SU-DHL-6 (cell line): ENCODE data around the gene CSRNP3.

Source experiments
- H2AFZ ChIP-seq: fragments of 200-600 bp; sonication (generic); 2 replicates; pipeline ENCODE4 v1.6.1; 2014; ENCODE audit warnings: low read depth, mild to moderate bottlenecking, moderate library complexity, mixed read lengths, antibody characterized with exemption, low read length; ENCODE audit not compliant: severe bottlenecking
- H3F3A ChIP-seq: fragments of 200-600 bp; shearing (Covaris generic); 2 replicates; pipeline ENCODE4 v1.6.0; 2016; ENCODE audit warnings: antibody characterized with exemption, mild to moderate bottlenecking; ENCODE audit not compliant: insufficient read depth
- H3K27ac ChIP-seq: fragments of 200-600 bp; sonication (generic); 2 replicates; pipeline ENCODE4 v1.5.1; 2016; ENCODE audit warnings: low read depth, mild to moderate bottlenecking, low read length, moderate library complexity, mixed read lengths
- H3K27me3 ChIP-seq: fragments of 200-600 bp; sonication (generic), shearing (Covaris generic); 2 replicates; pipeline ENCODE4 v1.6.0; 2014; ENCODE audit warnings: mild to moderate bottlenecking, low read length
- H3K36me3 ChIP-seq: fragments of 200-600 bp; sonication (generic); 2 replicates; pipeline ENCODE4 v1.6.1; 2014; ENCODE audit warnings: mild to moderate bottlenecking, low read length, mixed read lengths
- H3K4me2 ChIP-seq: fragments of 300-600, 200-600 bp; shearing (Covaris generic), sonication (generic); 2 replicates; pipeline ENCODE4 v1.6.0; 2014; ENCODE audit warnings: low read length, low read depth, mild to moderate bottlenecking; ENCODE audit not compliant: poor library complexity, severe bottlenecking
- H3K4me3 ChIP-seq: fragments of 200-600 bp; sonication (generic); 2 replicates; pipeline ENCODE4 v1.5.1; 2014; ENCODE audit warnings: antibody characterized with exemption, low read length, mild to moderate bottlenecking, mixed read lengths; ENCODE audit not compliant: insufficient read depth, poor library complexity, severe bottlenecking
- H3K79me2 ChIP-seq: fragments of 200-600 bp; sonication (generic); 2 replicates; pipeline ENCODE4 v1.6.1; 2014; ENCODE audit warnings: mild to moderate bottlenecking, low read length, moderate library complexity; ENCODE audit not compliant: insufficient read depth
- H3K9ac ChIP-seq: fragments of 200-600 bp; sonication (generic); 2 replicates; pipeline ENCODE4 v1.7.0; 2014; ENCODE audit warnings: mild to moderate bottlenecking, low read length
- H3K9me2 ChIP-seq: fragments of 200-600 bp; sonication (generic); replicated peaks from 2 replicates; pipeline ENCODE4 v1.6.1; 2014; ENCODE audit warnings: low read length; ENCODE audit not compliant: insufficient read depth
- H3K9me3 ChIP-seq: fragments of 200-600 bp; sonication (generic); 2 replicates; pipeline ENCODE4 v1.6.1; 2014; ENCODE audit warnings: low read length, mixed read lengths; ENCODE audit not compliant: insufficient read depth
- H4K20me1 ChIP-seq: fragments of 200-600 bp; sonication (generic); 2 replicates; pipeline ENCODE4 v1.6.1; 2014; ENCODE audit warnings: low read depth, mild to moderate bottlenecking, antibody characterized with exemption, low read length, moderate library complexity, mixed read lengths
- EZH2phosphoT487 ChIP-seq: fragments of 200-600 bp; sonication (generic), shearing (Covaris generic); conservative IDR thresholded peaks from 2 replicates; pipeline ENCODE4 v1.6.1; 2018; ENCODE audit warnings: mild to moderate bottlenecking, antibody characterized with exemption, low read length, moderate library complexity, mixed read lengths
- TF ChIP-seq, protein P1 (sequence below): fragments of 200-600 bp; sonication (generic); IDR thresholded peaks from one replicate; pipeline ENCODE4 v1.5.1; 2017; ENCODE audit warnings: antibody characterized with exemption, mild to moderate bottlenecking, low read length, moderate library complexity; ENCODE audit not compliant: insufficient read depth, poor library complexity, severe bottlenecking

Gene CSRNP3

DNA sequence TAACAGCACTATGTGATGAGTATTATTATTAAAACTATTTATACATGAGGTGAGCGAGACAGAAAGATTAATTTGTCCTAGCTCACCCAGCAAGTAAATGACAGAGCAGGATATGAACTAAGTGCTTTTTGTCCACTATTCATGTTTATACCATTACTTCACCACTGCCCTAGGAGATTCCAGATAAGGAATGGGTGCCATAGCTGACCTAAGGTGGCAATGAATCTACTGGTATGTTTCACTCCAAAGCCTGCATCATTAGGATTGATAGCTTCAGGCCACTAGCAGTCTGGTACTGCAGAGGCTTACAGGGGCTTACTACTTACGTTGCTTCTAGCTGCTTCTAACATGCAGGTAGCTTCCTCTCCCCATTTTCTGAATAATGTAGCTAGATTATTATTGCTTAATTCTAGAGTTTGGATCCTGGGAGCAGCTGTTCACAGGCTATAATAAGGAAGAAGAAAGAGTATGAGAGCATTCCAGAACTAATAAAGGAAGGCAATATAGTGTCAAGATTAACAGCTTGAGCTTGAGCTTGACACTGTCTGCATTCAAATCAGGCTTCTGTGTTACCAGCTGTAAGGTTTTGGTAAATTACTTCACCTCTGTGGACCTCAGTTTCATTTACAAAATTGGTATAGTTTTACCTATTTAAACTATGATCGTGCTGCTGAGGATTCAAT lies 170.9 kb downstream of the CSRNP3 start:
- H3F3A ChIP-seq, result no peaks in the 10 kb centered on the region
- H4K20me1 ChIP-seq, result no peaks in the 10 kb centered on the region
- H2AFZ ChIP-seq, result no peak overlapping the region
- H3K4me2 ChIP-seq, result no peak overlapping the region
- no peak overlapping the region for H3K9ac ChIP-seq
- H3K4me3 ChIP-seq, result no peak overlapping the region
- no peaks in the 10 kb centered on the region for H3K9me2 ChIP-seq
- TF ChIP-seq EZH2phosphoT487, result no peak
- TF ChIP-seq, protein P1, sequence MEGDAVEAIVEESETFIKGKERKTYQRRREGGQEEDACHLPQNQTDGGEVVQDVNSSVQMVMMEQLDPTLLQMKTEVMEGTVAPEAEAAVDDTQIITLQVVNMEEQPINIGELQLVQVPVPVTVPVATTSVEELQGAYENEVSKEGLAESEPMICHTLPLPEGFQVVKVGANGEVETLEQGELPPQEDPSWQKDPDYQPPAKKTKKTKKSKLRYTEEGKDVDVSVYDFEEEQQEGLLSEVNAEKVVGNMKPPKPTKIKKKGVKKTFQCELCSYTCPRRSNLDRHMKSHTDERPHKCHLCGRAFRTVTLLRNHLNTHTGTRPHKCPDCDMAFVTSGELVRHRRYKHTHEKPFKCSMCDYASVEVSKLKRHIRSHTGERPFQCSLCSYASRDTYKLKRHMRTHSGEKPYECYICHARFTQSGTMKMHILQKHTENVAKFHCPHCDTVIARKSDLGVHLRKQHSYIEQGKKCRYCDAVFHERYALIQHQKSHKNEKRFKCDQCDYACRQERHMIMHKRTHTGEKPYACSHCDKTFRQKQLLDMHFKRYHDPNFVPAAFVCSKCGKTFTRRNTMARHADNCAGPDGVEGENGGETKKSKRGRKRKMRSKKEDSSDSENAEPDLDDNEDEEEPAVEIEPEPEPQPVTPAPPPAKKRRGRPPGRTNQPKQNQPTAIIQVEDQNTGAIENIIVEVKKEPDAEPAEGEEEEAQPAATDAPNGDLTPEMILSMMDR, result no peak
- no peaks in the 10 kb centered on the region for H3K9me3 ChIP-seq
- no peaks in the 10 kb centered on the region for H3K27me3 ChIP-seq
- no peak overlapping the region for H3K27ac ChIP-seq
- H3K36me3 ChIP-seq, result no peaks in the 10 kb centered on the region
- H3K79me2 ChIP-seq, result no peaks in the 10 kb centered on the region

DNA sequence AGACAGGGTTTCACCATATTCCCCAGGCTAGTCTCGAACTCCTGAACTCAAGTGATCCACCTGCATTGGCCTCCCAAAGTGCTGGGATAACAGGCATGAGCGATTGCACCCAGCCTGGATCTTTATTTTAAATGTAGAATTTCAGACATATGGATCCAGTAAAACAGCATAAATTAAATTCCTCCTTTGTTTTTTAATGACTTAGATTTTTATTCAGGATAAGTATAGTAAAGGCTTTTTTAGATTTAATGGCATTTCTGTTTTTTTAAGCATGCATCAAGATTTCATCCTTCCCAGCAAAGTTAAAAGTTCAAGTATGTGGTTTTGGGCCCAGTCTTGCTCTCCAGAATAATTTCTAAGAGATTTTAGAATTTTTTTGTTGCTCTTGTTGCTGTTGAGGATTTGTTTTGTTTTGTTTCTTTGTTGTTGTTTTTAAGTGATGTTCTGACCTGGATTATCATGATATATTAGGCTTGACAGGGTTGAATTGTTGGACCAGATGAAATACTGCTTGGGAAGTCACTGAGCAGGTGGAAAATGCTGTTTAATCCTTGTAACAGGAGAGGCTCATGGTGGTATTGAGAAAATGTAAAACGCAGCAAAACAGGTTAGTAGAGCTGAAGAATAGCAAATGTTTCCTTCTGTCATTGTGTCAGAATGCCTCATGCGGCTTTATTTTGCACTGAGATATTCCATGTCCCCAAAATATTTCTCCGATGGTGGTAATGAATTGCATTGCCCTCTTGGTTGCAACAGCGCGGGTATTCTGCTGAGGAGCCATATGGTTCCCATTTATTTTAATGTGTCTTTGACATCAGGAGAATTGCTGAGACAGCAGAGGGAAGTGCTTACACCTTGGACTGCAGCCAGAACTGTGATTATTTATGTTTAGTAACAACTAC lies 176.7 kb downstream of the CSRNP3 start:
- Histone ChIP-seq H2AFZ (no peak overlapping the region), H4K20me1 (no peaks in the 10 kb centered on the region), H3F3A (no peaks in the 10 kb centered on the region), H3K4me3 (no peak overlapping the region), H3K36me3 (no peaks in the 10 kb centered on the region), H3K9me3 (no peaks in the 10 kb centered on the region), H3K27ac (no peak overlapping the region), H3K9ac (no peak overlapping the region), H3K79me2 (no peaks in the 10 kb centered on the region), H3K4me2 (no peak overlapping the region), H3K9me2 (no peaks in the 10 kb centered on the region), H3K27me3 (no peaks in the 10 kb centered on the region)
- TF ChIP-seq EZH2phosphoT487, result no peak
- TF ChIP-seq, protein P1, result no peak

DNA sequence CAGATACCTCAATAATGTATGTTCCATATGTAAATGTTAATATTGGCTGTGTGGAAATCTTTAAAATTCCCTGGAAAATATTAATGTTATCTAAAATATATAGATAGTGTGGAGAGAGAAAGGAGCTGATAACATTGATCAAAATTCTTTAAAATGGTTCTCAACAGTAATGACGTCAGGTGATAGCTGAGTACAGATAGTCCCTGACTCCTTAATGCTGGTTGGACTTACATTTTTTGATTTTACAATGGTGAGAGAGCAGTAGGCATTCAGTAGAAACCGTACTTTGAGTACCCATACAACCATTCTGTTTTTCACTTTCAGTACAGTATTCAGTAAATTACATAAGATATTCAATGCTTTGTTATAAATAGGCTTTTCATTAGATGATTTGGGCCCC lies 177.9 kb downstream of the CSRNP3 start:
- no peaks in the 10 kb centered on the region for H3K79me2 ChIP-seq
- TF ChIP-seq, protein P1, result no peak
- no peak for TF ChIP-seq EZH2phosphoT487
- no peak overlapping the region for H3K4me2 ChIP-seq
- no peaks in the 10 kb centered on the region for H3K36me3 ChIP-seq
- H3K9me2 ChIP-seq, result no peaks in the 10 kb centered on the region
- H3K27ac ChIP-seq, result no peak overlapping the region
- H2AFZ ChIP-seq, result no peak overlapping the region
- H3K9me3 ChIP-seq, result no peaks in the 10 kb centered on the region
- H3F3A ChIP-seq, result no peaks in the 10 kb centered on the region
- H4K20me1 ChIP-seq, result no peaks in the 10 kb centered on the region
- no peak overlapping the region for H3K9ac ChIP-seq
- no peak overlapping the region for H3K4me3 ChIP-seq
- H3K27me3 ChIP-seq, result no peaks in the 10 kb centered on the region
